DOHH2 (cell line): ENCODE data around the gene FAM124A.

Experiments
- H3F3A ChIP-seq: fragments of 200-600 bp; sonication (generic), shearing (Covaris generic); 2 replicates; pipeline ENCODE4 v1.6.0; 2016; ENCODE audit warnings: antibody characterized with exemption, mild to moderate bottlenecking; ENCODE audit not compliant: control insufficient read depth, insufficient read depth
- H3K27ac ChIP-seq: fragments of 200-600 bp; sonication (generic); 2 replicates; pipeline ENCODE4 v1.5.1; 2014; ENCODE audit warnings: low read depth, mild to moderate bottlenecking, low read length, moderate library complexity
- H3K27me3 ChIP-seq: fragments of 200-600 bp; sonication (generic); 2 replicates; pipeline ENCODE4 v1.6.1; 2014; ENCODE audit warnings: mild to moderate bottlenecking, low read length, mixed read lengths; ENCODE audit not compliant: control insufficient read depth
- H3K36me3 ChIP-seq: fragments of 200-600 bp; sonication (generic); 2 replicates; pipeline ENCODE4 v1.6.1; 2014; ENCODE audit warnings: mild to moderate bottlenecking, low read length, moderate library complexity, mixed read lengths; ENCODE audit not compliant: control insufficient read depth
- H3K4me1 ChIP-seq: fragments of 200-600 bp; sonication (generic); 2 replicates; pipeline ENCODE4 v1.6.1; 2014; ENCODE audit warnings: mild to moderate bottlenecking, low read length, mixed read lengths; ENCODE audit not compliant: control insufficient read depth
- H3K4me2 ChIP-seq: fragments of 200-600 bp; sonication (generic); 2 replicates; pipeline ENCODE4 v1.6.0; 2014; ENCODE audit warnings: mild to moderate bottlenecking, low read length, moderate library complexity
- H3K4me3 ChIP-seq: fragments of 200-600 bp; sonication (generic); 2 replicates; pipeline ENCODE4 v1.5.1; 2014; ENCODE audit warnings: mild to moderate bottlenecking, low read length, mixed read lengths
- H3K79me2 ChIP-seq: fragments of 200-600 bp; sonication (generic); 2 replicates; pipeline ENCODE4 v1.6.1; 2014; ENCODE audit warnings: mild to moderate bottlenecking, low read length, mixed read lengths; ENCODE audit not compliant: control insufficient read depth
- H3K9me2 ChIP-seq: fragments of 200-600 bp; sonication (generic); replicated peaks from 2 replicates; pipeline ENCODE4 v1.6.1; 2014; ENCODE audit warnings: mild to moderate bottlenecking, low read length, mixed read lengths; ENCODE audit not compliant: control insufficient read depth
- H3K9me3 ChIP-seq: fragments of 200-600 bp; sonication (generic); 2 replicates; pipeline ENCODE4 v1.6.1; 2014; ENCODE audit warnings: antibody characterized with exemption, low read length, mixed read lengths; ENCODE audit not compliant: control insufficient read depth, insufficient read depth
- H4K20me1 ChIP-seq: fragments of 200-600 bp; sonication (generic); 2 replicates; pipeline ENCODE4 v1.6.0; 2014; ENCODE audit warnings: low read depth, mild to moderate bottlenecking, antibody characterized with exemption, low read length, moderate library complexity; ENCODE audit not compliant: control insufficient read depth, insufficient read depth
- EZH2phosphoT487 ChIP-seq: fragments of 200-600 bp; sonication (generic); IDR thresholded peaks from 2 replicates; pipeline ENCODE4 v1.6.1; 2017; ENCODE audit warnings: borderline replicate concordance, mild to moderate bottlenecking, antibody characterized with exemption, low read length, moderate library complexity, mixed read lengths
- TF ChIP-seq, protein P1 (sequence below): fragments of 200-600 bp; sonication (generic); IDR thresholded peaks from one replicate; pipeline ENCODE4 v1.5.1; 2014; ENCODE audit warnings: antibody characterized with exemption, mild to moderate bottlenecking, low read depth, low read length; ENCODE audit not compliant: poor library complexity, severe bottlenecking

The FAM124A gene

DNA sequence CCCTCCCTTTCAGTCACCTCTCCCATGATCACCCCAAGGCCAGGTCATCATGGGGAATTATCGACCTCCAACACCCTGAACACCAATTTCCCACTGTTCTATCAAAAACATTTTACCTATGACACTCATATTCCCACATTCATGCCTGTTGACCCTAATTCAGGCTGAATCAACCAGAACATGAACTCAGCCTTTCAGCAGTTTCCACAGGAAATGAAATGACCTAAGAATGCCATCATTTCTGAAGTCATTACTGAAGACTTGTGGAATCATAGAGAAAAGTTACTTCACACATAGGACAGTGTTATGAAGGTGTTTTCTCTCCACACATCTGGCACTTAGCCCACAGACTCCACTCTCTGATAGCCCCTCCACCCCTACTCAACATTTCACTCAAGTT is 29.9 kb upstream of the FAM124A start:
- H3K27ac ChIP-seq = no peak overlapping the region
- H3K4me3 ChIP-seq = no peak overlapping the region
- no peaks in the 10 kb centered on the region for H3K79me2 ChIP-seq
- no peak overlapping the region for H3K4me2 ChIP-seq
- TF ChIP-seq, protein P1, sequence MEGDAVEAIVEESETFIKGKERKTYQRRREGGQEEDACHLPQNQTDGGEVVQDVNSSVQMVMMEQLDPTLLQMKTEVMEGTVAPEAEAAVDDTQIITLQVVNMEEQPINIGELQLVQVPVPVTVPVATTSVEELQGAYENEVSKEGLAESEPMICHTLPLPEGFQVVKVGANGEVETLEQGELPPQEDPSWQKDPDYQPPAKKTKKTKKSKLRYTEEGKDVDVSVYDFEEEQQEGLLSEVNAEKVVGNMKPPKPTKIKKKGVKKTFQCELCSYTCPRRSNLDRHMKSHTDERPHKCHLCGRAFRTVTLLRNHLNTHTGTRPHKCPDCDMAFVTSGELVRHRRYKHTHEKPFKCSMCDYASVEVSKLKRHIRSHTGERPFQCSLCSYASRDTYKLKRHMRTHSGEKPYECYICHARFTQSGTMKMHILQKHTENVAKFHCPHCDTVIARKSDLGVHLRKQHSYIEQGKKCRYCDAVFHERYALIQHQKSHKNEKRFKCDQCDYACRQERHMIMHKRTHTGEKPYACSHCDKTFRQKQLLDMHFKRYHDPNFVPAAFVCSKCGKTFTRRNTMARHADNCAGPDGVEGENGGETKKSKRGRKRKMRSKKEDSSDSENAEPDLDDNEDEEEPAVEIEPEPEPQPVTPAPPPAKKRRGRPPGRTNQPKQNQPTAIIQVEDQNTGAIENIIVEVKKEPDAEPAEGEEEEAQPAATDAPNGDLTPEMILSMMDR = no peak
- no peak for TF ChIP-seq EZH2phosphoT487
- no peaks in the 10 kb centered on the region for H3F3A ChIP-seq
- H3K9me3 ChIP-seq = no peaks in the 10 kb centered on the region
- H3K4me1 ChIP-seq = no peaks in the 10 kb centered on the region
- no peaks in the 10 kb centered on the region; the same call in 1 of the 2 replicates for H3K27me3 ChIP-seq
- H3K36me3 ChIP-seq = no peaks in the 10 kb centered on the region
- no peaks in the 10 kb centered on the region for H4K20me1 ChIP-seq
- H3K9me2 ChIP-seq = no peaks in the 10 kb centered on the region

DNA sequence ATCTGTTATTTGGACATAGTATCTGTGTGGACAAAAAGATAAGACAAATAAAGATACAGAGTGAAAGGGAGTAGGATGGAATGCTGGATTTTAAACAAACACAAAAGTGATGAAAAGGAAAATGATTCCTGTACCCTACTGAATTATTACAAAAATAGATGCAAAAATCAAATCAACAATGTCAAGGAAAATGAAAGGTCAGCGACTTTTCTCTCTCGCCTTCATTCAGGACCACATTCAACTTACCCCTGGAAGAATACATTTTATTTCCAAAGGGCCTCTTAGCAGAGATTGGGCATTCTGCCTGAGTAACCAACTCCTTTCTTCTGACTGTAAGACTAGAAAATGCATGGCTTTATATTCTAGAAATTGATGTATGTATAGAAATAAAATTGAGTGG is 28.8 kb upstream of the FAM124A start:
- Histone ChIP-seq H3K9me3 (no peaks in the 10 kb centered on the region), H3K4me3 (no peak overlapping the region), H3K4me2 (no peak overlapping the region), H3K9me2 (no peaks in the 10 kb centered on the region), H3K79me2 (no peaks in the 10 kb centered on the region), H4K20me1 (no peaks in the 10 kb centered on the region), H3F3A (no peaks in the 10 kb centered on the region), H3K4me1 (no peaks in the 10 kb centered on the region), H3K27ac (no peak overlapping the region), H3K27me3 (no peaks in the 10 kb centered on the region; the same call in 1 of the 2 replicates), H3K36me3 (no peaks in the 10 kb centered on the region)
- no peak for TF ChIP-seq EZH2phosphoT487
- TF ChIP-seq, protein P1 = no peak

DNA sequence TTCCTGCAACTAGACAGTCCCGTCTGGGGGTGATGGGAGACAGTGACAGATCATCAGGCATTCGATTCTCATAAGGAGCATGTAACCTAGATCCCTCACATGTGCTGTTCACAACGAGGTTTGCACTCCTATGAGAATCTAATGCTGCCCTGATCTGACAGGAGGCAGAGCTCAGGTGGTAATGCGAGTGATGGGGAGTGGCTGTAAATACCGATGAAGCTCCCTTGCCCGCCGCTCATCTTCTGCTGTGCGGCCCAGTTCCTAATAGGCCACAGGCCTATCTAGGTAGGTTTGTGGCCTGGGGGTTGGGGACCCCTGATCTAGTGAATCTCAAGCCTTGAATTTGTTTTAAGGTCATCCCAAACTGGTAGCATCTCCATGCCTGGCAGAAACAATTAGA is 27.3 kb upstream of the FAM124A start:
- no peaks in the 10 kb centered on the region for H3K79me2 ChIP-seq
- no peaks in the 10 kb centered on the region for H3K4me1 ChIP-seq
- H3K27me3 ChIP-seq = no peaks in the 10 kb centered on the region; the same call in 1 of the 2 replicates
- no peaks in the 10 kb centered on the region for H4K20me1 ChIP-seq
- H3K9me2 ChIP-seq = no peaks in the 10 kb centered on the region
- no peaks in the 10 kb centered on the region for H3F3A ChIP-seq
- TF ChIP-seq EZH2phosphoT487 = no peak
- TF ChIP-seq, protein P1 = no peak
- H3K4me2 ChIP-seq = no peak overlapping the region
- H3K27ac ChIP-seq = no peak overlapping the region
- H3K9me3 ChIP-seq = peaks cover 3% of the 10 kb centered on the region; the same call in 1 of the 2 replicates
- H3K36me3 ChIP-seq = no peaks in the 10 kb centered on the region
- no peak overlapping the region for H3K4me3 ChIP-seq
